Measurements from ENCODE around the gene MAPKAP1.

GRCh38 chr9:125522328-125522725 is 184.7 kb downstream of the MAPKAP1 start:
- TF ChIP-seq POLR2A (IDR thresholded peaks at IDR 0.05; ENCODE audit: low read depth, low read length) (no peak), TAF1 (IDR thresholded peaks at IDR 0.05; ENCODE audit: borderline replicate concordance, low read depth, low read length) (no peak)
